ENCODE measurements around the gene NEK6.

The NEK6 gene

GRCh38 chr9:124337562-124337961, 79.8 kb downstream of the NEK6 start:
- DNase-seq (ENCODE audit: low read depth in 2 of 2, low spot score in 1 of 2): no peak

DNA sequence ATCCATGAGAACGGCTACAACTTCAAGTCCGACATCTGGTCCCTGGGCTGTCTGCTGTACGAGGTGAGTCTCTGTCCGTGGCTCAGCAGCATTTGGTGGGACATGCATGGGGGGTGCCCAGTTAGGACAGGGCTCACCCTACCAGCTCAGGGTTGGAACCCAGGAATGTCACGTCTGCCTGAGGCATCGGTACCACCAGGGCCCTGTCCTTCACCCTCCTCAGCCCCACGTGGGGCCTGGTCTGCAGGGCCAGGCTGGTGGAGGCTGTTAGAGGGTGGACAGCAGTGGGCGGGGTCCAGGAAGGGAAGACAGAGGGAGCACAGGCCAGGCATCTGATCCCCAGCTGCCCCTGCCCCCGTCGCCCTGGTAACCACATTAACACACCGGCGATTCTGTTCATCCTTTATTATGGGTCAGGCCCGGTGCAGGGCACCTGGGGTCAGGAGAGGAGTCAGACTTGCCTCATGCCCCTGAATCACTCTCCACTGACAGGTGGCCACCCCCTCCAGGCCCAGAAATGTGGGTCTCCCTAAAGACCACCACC, 81.9 kb downstream of the NEK6 start:
- no peak for DNase-seq (ENCODE audit: low read depth in 2 of 2, low spot score in 1 of 2)

- DNase-seq (ENCODE audit: low read depth in 2 of 2, low spot score in 1 of 2): no peak
Observed at GRCh38 chr9:124340219-124341069, 82.7 kb downstream of the NEK6 start.

DNA sequence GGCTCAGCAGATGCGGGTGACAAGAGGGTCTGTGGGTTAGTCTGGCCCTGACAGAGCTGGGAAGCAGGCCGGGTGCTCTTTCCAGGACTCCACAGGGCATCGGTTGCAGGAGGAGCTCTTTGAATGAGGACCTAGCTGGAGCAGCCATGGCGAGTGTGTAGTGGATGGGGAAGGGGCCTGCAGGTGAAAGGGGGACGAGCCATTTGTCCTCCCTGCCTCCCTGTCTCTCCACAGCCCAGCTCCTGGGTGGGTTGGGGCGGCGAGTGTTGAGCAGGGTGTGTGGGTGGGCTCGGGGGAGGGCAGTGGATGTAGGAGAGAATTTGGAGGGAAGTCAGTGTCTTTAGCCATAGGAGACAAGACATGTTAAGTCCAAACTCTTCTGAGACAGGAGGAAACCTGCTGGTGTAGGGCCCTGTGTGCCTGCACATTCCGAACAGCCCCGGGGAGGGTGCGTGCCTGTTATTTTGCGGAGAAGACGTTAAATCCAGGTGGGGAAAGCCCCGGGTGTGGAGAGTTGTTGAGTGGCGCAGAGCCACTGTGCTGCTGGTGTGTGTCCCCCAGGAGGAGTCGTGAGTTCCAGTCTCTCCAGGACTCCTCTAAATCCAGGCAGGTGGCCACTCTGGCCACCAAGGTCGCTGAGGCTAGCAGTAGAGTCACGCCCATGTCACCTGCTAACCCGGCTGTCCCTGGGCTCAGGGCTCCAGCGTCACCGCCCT, 83.9 kb downstream of the NEK6 start:
- DNase-seq (ENCODE audit: low read depth in 2 of 2, low spot score in 1 of 2): no peak

- no peak for DNase-seq (ENCODE audit: low read depth in 2 of 2, low spot score in 1 of 2)
Observed at GRCh38 chr9:124342402-124342775, 84.6 kb downstream of the NEK6 start.

DNA sequence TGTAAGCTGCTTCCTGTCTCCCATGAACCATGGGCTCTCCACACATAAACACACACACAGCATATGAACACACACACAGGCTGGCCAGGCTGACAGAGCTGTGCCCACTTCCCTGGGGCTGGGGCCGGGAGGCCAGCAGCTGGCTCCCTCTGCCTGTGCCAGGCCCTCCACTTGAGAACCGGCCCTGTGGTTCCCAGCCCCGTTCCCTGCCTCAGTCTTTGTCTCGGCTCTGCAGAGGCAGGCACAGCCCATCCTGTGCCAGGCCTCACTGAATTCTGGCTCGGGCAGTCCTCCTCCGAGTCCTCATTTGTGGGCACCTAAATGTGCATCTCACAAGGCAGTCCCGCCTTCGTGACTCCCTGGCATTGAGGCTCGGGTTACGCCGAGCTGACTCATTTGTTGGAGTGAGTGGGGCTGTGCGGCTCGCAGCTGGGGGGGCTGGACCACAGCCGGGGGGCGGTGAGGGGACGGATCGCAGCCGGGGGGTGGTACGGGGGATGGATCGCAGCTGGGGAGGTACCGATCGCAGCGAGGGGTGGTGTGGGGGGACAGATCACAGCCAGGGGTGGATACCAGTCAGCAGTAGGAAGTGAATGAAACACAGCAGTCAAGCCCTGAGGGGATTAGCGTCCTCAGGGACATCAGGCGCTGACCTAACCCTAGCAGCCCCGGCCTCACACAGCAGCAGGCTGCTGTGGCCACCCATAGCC, 85.2 kb downstream of the NEK6 start:
- DNase-seq (ENCODE audit: low read depth in 2 of 2, low spot score in 1 of 2): no peak

DNA sequence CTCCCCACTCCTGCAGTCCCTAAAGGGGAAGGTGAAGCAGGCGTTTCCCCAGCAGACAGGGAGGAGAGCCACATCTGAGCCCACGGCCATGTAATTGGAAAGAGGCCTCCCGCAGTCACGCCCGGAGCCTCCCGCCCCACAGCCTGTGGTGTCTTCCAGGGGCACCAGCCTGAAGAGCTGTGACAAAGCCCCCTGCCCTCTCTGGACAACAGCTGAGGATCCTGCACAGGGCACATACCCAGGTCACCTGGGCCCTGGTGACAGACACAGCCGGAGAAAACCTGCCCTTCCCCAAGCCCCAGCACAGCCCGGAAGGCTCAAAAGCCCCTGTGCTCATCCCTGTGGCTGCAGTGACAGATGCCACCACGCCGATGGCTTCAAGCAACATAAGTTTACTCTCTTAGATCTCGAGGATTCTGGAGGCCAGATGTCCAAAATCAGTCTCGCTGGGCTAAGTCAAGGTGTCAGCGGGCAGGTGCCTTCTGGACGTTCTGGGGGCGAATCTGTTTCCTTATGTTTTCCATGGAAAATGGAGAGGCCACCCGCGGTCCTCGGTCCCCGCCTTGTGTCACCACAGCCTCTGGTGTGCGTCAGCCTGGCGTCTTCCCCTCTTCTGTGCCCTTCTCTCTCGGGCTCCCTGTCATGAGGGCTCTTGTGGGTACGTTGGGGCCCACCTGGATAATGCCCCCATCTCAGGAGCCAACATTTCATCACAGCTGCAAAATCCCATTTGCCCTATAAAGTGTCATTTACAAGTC, 86.0 kb downstream of the NEK6 start:
- DNase-seq (ENCODE audit: low read depth in 2 of 2, low spot score in 1 of 2): no peak

DNA sequence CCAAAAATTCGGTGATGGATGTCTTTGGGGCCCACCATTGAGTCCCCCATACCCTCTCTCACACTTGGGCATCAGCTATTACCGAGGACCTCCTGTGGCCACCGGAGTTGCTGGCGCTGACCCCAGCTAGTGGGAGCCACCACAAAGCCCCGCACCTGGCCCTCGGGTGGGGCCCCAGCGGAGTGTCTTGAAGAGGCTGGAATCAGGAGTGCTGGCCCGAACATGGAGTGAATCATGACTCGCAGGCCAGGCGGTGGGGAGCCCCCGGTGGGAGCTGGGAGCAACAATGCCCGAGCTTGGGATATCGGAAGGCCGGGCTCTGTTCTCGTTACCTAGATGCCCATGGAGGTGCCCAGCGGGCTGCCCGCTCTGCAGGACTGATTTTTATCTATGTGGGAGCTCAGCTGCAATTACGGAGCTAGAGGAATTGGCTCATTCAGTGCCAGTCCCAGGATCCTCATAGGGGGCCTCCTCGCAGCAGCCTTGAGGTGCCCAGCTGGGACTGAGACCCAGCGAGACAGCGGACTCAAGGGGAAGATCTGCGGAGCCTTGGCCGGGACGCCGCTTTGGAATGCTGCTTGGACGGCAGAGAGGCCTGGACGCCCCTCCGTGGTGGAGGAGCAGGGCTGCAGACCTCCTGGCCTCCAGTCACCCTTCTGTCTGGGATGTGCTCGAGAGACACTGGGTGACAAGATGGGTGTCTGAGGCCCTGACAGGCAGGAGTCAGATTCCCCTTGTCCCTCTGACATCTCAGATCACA, 86.7 kb downstream of the NEK6 start:
- DNase-seq (ENCODE audit: low read depth in 2 of 2, low spot score in 1 of 2): no peak

- DNase-seq (ENCODE audit: low read depth in 2 of 2, low spot score in 1 of 2): no peak
Observed at GRCh38 chr9:124345063-124345462, 87.3 kb downstream of the NEK6 start.

DNA sequence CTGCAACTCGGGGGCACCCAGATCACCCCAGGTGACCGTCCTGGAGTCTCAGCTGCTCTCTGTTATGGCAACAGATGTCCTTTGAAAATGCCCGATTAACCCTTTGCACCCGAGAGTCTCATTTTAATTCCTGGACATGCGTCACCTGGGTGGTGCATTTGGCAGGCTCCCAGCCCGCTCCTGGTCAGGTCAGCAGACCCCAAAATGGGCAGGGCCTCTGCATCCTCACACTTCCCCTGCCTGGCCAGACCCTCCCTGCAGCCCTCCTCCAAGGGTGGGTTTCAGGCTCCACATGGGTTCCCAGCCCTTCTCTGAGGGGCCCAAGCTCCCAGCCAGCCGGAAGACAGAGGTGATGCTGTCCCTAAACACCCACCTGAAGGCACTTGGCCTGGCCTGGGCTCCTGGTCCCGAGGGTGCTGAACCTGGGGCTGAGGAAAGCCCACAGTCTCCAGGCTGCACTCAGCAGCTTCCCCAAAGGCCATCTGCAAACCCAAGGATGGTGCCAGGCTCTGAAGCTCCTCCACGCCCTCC, 88.1 kb downstream of the NEK6 start:
- DNase-seq (ENCODE audit: low read depth in 2 of 2, low spot score in 1 of 2): no peak

GRCh38 chr9:124346347-124347163, 88.8 kb downstream of the NEK6 start:
- DNase-seq (ENCODE audit: low read depth in 2 of 2, low spot score in 1 of 2): no peak

GRCh38 chr9:124347206-124347967, 89.6 kb downstream of the NEK6 start:
- no peak for DNase-seq (ENCODE audit: low read depth in 2 of 2, low spot score in 1 of 2)

- no peak for DNase-seq (ENCODE audit: low read depth in 2 of 2, low spot score in 1 of 2)
Observed at GRCh38 chr9:124347968-124348358, 90.2 kb downstream of the NEK6 start.

- no peak for DNase-seq (ENCODE audit: low read depth in 2 of 2, low spot score in 1 of 2)
Observed at GRCh38 chr9:124348363-124348762, 90.6 kb downstream of the NEK6 start.

GRCh38 chr9:124348831-124349230, 91.1 kb downstream of the NEK6 start:
- DNase-seq (ENCODE audit: low read depth in 2 of 2, low spot score in 1 of 2): no peak

- DNase-seq (ENCODE audit: low read depth in 2 of 2, low spot score in 1 of 2): no peak
Observed at GRCh38 chr9:124349267-124349666, 91.5 kb downstream of the NEK6 start.

GRCh38 chr9:124349675-124350493, 92.1 kb downstream of the NEK6 start:
- DNase-seq (ENCODE audit: low read depth in 2 of 2, low spot score in 1 of 2): no peak
